NCI-H2171 (cell line): Measurements from ENCODE around the gene TESPA1.
"Not testable (repeated sequence)": the region's sequence is repeated elsewhere in the genome, so short reads cannot be mapped to it uniquely, and the experiment has no call there.

Experiments used
- DNase-seq: peaks from one replicate; lab custom pipeline; 2025; lab: John Stamatoyannopoulos, UW

Gene TESPA1

DNA sequence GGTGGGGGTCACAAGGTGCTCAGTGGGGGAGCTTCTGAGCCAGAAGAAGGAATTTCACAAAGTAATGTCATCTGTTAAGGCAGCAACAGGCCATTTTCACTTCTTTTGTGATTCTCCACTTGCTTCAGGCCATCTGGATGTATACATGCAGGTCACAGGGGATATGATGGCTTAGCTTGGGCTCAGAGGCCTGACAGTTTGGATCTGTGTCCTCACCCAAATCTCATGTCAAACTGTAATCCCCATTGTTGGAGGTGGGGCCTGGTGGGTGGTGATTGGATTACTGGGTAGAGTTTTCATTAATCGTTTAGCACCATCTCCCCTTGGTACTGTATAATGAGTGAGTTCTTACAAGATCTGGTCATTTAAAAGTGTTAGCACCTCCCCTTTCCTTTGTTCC, 36.4 kb downstream of the TESPA1 start:
- no peak for DNase-seq

- no peak for DNase-seq
These were observed 39.5 kb downstream of the TESPA1 start for GRCh38 chr12:54945082-54945481.

- not testable (repeated sequence) for DNase-seq
These were observed 41.3 kb downstream of the TESPA1 start for GRCh38 chr12:54943292-54943691.

DNA sequence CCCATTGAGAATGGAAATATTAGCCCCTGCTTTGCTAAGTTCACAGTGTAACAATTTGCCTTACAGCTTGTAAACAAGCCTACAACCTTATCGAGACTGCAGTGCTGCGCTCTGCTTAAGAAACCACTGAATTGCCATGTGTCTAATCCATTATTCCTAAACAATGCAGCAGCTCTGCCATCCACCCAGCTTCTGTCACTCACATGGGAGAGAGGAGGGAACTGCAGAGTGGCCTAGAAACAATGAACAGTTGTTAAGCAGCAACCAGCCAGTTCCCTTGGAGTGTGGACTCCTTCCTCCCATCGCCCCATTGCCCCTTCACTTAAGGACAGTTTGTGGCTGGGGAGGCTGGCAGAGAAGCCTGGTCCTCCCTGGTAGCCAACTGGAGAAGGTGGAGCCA, 42.9 kb downstream of the TESPA1 start:
- DNase-seq, result no peak

DNA sequence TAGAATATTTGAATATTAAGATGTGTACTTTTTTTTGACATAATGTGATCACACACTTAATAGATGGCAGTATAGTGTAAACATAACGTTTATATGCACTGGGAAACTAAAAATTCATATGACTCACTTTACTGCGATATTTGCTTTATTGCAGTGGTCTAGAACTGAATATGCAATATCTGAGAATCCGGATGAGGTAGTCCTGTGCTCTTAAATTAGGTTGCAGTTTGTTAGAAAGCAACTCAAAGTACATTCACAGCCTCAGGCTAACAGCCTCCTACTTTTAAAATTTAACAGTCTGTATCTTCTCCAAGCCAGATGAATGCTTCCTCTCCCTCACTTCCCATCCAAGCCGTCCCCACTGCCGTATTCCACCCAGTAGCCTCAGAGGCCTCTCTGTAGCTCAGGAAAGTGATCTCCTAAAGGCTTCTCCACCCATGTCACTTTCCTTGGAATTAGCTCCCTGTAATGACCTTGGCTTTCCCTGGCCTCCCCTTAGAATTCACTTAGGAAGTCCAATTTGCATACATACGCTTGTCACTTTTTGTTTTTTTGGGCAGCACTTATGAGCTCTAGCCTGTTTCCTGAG, 43.7 kb downstream of the TESPA1 start:
- no peak for DNase-seq

DNA sequence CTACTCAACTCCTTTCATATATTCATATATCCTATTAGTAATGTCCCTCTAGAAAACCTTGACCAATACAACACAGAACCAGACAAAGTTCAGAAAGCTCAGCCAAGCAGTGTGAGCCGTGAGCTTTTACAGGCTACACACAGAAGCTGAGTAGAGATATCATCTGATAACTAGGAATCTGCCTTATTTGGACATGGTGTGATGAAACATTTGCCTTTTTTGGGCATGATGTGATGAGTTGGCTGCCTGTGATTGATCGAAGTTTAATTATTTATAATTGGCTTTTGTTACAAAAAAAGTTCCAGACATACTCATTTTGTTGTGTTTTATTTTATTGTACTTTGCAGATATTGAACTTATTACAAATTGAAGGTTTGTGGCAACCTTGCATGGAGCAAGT, 46.6 kb downstream of the TESPA1 start:
- DNase-seq, result no peak

DNA sequence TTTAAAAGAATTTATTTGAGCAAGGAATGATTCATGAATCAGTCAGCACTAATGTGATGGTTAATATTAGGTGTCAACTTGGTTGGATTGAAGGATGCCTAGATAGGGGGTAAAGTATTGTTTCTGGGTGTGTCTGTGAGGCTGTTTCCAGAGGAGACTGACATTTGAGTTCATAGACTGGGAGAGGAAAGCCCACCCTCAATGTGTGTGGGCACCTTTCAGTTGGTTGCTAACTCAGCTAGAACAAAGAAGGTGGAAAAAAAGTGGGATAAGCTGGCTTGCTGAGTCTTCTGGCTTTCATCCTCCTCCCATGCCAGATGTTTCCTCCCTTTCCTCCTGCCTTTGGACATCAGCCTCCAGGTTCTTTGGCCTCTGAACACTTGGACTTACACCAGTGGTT, 47.2 kb downstream of the TESPA1 start:
- DNase-seq, result no peak

DNA sequence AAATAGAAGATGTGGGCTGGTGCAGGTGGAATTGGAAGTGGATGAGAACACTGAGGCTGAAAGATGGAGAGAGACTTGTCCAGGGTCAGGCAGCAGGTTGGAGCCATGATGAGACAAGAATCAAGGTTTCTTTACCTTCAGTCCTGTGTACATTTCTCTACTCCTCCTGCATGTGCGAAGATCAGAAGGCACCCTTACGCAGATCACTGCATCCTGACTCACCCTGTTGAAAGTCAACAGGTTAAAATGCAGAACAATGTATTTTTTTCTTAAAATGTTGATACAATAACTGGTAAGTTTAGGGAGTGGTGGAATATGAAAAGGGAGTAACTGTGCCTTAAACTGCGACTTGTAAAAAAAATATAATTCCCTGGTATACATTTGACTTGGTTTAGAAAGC, 47.8 kb downstream of the TESPA1 start:
- DNase-seq, result no peak

DNA sequence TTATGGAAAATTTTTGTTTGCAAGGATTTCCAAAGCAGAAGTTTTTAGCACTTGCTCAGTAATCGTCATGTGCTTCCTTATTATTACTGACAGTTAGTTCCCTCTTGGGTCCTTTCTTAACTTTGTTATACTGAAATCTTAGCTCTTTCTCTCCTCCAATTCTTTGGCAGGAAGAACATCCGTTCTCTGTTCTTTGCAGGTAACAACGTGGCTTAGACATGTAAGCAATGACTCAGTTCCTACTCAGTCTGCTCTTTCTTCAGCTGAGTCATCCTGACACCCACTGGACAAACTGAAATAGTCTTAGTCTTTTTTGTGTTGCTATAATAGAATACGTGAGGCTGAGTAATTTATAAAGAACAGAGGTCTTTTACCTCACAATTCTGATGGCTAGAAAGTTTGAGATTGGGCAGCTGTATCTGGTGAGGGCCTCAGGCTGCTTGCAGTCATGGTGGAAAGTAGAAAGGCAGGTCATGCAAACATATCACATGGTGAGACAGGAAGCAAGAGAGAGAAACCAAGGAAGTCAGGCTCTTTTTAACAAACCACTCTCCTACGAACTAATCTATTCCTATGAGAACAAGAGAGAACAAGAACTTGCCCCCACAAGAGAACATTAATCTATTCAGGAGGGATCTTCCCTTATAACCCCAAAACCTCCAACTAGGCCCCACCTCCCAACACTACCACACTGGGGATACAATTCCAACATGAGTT, 49.2 kb downstream of the TESPA1 start:
- no peak for DNase-seq

DNA sequence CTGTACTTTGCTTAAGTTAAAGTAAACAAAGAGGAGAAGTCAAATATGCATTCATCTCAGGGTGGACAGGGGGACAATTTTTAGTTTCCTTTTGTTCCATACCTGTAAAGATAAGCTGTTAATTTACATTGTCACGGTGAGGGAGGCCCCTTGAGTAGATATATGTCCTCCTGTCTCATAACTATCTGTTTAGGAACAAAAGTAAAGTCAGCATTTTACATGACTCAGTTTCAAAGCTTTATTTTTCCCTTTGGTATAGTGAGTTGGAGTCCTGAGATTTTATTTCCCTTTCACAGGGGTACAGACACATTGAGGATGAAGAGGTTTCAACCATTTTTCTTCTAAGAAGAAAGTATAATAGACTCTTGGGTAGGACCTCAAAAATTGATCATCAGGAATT, 50.1 kb downstream of the TESPA1 start:
- no peak for DNase-seq

DNA sequence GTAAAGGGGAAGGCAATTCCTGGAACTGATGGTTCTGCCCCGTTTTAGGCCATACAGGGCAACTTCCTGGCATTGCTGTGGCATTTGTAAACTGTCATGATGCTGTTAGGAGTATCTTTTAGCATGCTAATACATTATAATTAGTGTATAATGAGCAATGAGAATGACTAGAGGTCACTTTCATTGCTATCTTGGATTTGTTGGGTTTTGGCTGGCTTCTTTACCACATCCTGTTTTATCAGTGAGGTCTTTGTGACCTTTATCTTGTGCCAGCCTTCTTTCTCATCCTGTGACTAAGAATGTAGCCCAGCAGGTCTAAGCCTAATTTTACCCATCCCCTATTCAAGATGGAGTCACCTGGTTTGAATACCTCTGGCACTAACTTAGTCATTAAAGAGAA, 51.2 kb downstream of the TESPA1 start:
- DNase-seq, result no peak

DNA sequence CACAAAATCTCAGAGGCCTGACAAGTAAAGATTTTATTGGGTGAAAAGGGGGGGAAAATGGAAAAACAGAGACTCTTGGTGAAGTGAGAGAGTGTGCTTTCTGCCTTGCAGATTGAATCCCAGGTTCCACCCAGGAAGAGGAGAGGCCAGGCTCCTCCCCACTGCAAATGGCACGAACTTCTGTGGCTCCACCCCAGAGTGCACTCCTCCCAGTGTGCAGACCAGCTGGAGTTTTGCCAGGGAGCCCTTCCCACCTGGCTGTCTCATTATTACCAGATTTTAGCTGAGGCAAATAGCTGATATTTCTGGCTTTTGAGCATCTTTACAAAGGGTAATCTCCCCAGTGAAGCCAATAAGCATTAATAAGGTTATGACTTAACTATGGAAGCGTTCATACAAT, 51.9 kb downstream of the TESPA1 start:
- peak; percentile 12 for DNase-seq

DNA sequence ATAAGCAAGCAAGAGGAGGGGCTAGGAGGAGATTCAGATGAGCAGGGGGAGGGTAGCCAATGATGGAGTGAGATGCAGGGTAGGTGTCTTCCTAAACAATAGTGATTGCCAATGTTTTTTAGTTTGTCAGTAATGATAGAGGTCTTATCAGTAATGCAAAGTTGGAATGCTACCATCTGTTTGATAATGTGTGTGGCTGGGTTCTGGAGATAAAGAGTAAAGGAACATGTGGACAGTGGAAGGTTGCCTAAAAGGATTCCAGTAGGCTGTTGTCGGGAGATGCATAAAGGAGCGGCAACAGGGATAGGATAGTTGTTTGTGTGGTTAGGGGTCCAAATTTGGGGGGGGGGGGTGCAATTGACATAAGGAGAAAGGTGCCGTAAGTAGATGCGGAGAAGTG, 52.5 kb downstream of the TESPA1 start:
- no peak for DNase-seq

GRCh38 chr12:54929998-54930397, 54.6 kb downstream of the TESPA1 start:
- DNase-seq, result no peak

DNA sequence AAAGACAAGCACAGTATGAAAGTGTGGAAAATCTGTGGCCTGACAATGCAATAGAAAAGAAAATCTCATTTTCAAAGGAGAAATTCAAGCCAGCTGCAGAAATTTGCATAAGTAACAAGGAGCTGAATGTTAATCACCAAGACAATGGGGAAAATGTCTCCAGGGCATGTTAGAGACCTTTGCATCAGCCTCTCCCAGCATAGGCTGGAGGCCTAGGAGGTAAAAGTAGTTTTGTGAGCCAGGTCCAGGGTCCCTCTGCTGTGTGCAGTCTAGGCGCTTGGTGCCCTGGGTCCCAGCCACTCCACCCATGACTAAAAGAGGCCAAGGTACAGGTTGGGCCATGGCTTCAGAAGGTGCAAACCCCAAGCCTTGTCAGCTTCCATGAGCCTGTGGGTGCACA, 58.3 kb downstream of the TESPA1 start:
- no peak for DNase-seq

DNA sequence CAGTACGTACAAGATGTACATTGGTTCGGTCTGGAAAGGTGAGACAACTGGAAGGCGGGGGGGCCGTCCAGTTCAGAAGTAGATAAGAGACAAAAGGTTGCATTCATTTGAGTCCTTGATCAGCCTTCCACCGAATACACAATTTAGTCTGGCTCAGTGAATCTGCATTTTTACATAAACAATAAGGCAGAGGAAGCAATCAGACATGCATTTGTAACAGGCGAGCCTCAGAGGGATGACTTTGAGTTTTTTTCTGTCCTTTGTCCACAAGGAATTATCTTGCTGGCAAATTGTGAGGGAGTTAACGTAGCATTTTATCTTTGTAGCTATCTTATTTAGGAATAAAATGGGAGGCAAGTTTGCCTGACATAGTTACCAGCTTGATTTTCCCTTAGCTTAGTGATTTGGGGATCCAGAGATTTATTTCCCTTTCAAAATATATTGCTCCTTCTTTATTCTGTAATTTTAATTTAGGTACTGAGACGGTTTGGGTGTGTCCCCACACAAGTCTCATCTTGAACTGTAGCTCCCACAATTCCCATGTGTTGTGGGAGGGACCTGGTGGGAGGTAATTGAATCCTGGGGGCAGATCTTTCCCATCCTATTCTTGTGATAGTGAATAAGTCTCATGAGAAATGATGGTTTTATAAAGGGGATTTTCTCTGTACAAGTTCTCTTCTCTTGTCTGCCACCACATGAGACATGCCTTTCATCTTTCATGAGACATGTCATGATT, 59.4 kb downstream of the TESPA1 start:
- DNase-seq, result no peak

DNA sequence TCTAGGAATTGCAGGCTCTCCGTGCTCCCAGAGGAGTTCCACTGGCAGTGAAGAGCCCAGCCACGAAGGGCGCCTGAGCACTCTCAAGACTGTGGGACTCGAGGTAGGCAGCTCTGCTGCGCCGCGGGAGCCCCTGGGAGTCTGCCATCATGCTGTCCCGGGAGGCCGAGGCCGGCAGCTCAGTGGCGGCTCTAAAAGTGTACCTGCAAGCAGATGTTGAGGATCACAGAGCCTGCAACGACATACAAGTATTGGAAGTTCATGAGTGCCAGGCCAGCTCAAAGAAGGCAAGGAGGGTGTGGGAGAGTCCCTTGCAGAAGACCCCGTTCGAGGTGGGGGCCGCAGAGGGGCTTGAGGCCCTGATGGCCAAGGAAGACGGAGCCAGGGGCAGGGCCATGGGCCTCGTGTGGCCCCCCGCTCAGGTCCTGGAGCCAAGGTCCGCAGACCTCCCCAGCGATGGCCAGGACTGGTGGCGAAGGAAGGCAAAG, 67.5 kb downstream of the TESPA1 start:
- DNase-seq, result no peak
